MCF 10A (cell line): ENCODE data around the gene COMMD4. TPM values are rescaled to one million over a fixed set of nuclear protein-coding genes. Genes with fewer than 3 reads are reported as not detected.
A peak's percentile ranks its signal among the peaks of the same experiment; 100 is the strongest.
"Not testable (repeated sequence)": the region's sequence is repeated elsewhere in the genome, so short reads cannot be mapped to it uniquely, and the experiment has no call there.

Source experiments
- BruUV-seq: library from RNA; stranded (reverse); fragments of 400-500 nt; replicated peaks from 2 replicates; lab custom pipeline; 2021; lab: Mats Ljungman, UMichigan
- CTCF ChIA-PET: fragments of 300-600 bp; sonication (Branson Sonifier 250); formaldehyde crosslinking; extraction: SDS; loops from one replicate; lab custom pipeline; 2021; ENCODE audit warnings: antibody characterized with exemption, inconsistent platforms; lab: Yijun Ruan, JAX
- POLR2A ChIA-PET: fragments of 300-600, 350-650 bp; sonication (Branson Sonifier 250); formaldehyde crosslinking; extraction: SDS; loops from one replicate; lab custom pipeline; 2020; ENCODE audit warnings: antibody characterized with exemption, inconsistent platforms; lab: Yijun Ruan, JAX
- DNase-seq: peaks from one replicate; pipeline ENCODE4 v3.0.0-alpha.2; 2018; ENCODE audit not compliant: unreplicated experiment
- H3K27ac Mint-ChIP-seq: one replicate; pipeline ENCODE4 v1.8.0; 2022; ENCODE audit warnings: mild to moderate bottlenecking, low read depth, mixed read lengths; ENCODE audit not compliant: unreplicated experiment
- H3K27me3 Mint-ChIP-seq: one replicate; pipeline ENCODE4 v1.8.0; 2022; ENCODE audit warnings: mixed read lengths; ENCODE audit not compliant: insufficient read depth, unreplicated experiment
- H3K36me3 Mint-ChIP-seq: one replicate; pipeline ENCODE4 v1.8.0; 2022; ENCODE audit warnings: mild to moderate bottlenecking, moderate library complexity, mixed read lengths; ENCODE audit not compliant: insufficient read depth, unreplicated experiment
- H3K4me1 Mint-ChIP-seq: one replicate; pipeline ENCODE4 v1.8.0; 2022; ENCODE audit warnings: mixed read lengths; ENCODE audit not compliant: insufficient read depth, unreplicated experiment
- H3K4me3 Mint-ChIP-seq: one replicate; pipeline ENCODE4 v1.8.0; 2022; ENCODE audit warnings: mild to moderate bottlenecking, moderate library complexity, mixed read lengths; ENCODE audit not compliant: unreplicated experiment
- H3K9me3 Mint-ChIP-seq: one replicate; pipeline ENCODE4 v1.8.0; 2022; ENCODE audit warnings: mixed read lengths; ENCODE audit not compliant: unreplicated experiment
- intact Hi-C: fragments of 100-400 bp; cut with micrococcal nuclease; formaldehyde crosslinking; loops from 2 replicates; pipeline ENCODE4 v1.14.1; 2022
- total RNA-seq: library from RNA; stranded (reverse); gene quantifications from 2 replicates; pipeline ENCODE4 v1.2.3, GENCODE V29; 2022
- TF ChIP-seq, protein P1 (sequence below): fragments of 200-600 bp; IDR thresholded peaks from one replicate; pipeline ENCODE4 v1.8.0; 2022; ENCODE audit warnings: antibody characterized with exemption, mild to moderate bottlenecking; ENCODE audit not compliant: unreplicated experiment

Gene COMMD4
- total RNA-seq, 1 experiment from 2014 or later = 47.3 TPM

- Mint-ChIP-seq H3K27ac (no peak overlapping the region), H3K27me3 (peaks cover 54% of the 10 kb centered on the region), H3K36me3 (no peaks in the 10 kb centered on the region), H3K9me3 (no peaks in the 10 kb centered on the region), H3K4me3 (no peak overlapping the region), H3K4me1 (no peaks in the 10 kb centered on the region)
- BruUV-seq = no TSS peak
- DNase-seq = no peak
- TF ChIP-seq, protein P1, sequence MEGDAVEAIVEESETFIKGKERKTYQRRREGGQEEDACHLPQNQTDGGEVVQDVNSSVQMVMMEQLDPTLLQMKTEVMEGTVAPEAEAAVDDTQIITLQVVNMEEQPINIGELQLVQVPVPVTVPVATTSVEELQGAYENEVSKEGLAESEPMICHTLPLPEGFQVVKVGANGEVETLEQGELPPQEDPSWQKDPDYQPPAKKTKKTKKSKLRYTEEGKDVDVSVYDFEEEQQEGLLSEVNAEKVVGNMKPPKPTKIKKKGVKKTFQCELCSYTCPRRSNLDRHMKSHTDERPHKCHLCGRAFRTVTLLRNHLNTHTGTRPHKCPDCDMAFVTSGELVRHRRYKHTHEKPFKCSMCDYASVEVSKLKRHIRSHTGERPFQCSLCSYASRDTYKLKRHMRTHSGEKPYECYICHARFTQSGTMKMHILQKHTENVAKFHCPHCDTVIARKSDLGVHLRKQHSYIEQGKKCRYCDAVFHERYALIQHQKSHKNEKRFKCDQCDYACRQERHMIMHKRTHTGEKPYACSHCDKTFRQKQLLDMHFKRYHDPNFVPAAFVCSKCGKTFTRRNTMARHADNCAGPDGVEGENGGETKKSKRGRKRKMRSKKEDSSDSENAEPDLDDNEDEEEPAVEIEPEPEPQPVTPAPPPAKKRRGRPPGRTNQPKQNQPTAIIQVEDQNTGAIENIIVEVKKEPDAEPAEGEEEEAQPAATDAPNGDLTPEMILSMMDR = no peak
- ChIA-PET CTCF (no interaction called here), POLR2A (no interaction called here)
- intact Hi-C loops = loop anchor here (10.0 kb wide), 2 partner anchors 98 to 278 kb away; partner anchors contain the start of genes C15orf39 and PPCDC
Measured at GRCh38 chr15:75302318-75302717, 33.5 kb upstream of the COMMD4 start.

- DNase-seq, CTCF ChIA-PET, H3K27ac Mint-ChIP-seq, H3K36me3 Mint-ChIP-seq, H3K4me3 Mint-ChIP-seq, H3K4me1 Mint-ChIP-seq, POLR2A ChIA-PET, H3K9me3 Mint-ChIP-seq, BruUV-seq: not testable (repeated sequence)
- intact Hi-C loops = loop anchor here (10.0 kb wide), 2 partner anchors 98 to 278 kb away; partner anchors contain the start of genes C15orf39 and PPCDC
- H3K27me3 Mint-ChIP-seq = peaks cover 54% of the 10 kb centered on the region
Measured at GRCh38 chr15:75302753-75303152, 33.1 kb upstream of the COMMD4 start.

DNA sequence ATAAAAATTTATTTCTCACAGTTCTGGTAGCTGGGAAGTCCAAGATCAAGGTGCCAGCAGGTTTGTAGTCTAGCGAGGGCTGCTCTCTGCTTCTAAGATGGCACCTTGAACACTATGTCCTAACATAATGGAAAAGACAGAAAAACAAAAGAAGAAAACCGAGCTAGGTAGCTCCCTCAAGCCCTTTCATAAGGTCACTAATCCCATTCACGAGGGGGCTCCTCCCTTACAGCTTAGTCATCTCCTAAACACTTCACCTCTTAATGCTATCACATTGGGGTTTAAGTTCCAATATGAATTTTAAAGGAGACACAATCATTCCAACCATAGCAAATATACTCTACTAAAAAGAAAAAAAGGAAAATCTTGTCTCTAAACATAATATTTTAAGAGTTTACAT lies 29.7 kb upstream of the COMMD4 start:
- no peaks in the 10 kb centered on the region for H3K36me3 Mint-ChIP-seq
- no peak for DNase-seq
- H3K4me1 Mint-ChIP-seq = peaks cover 15% of the 10 kb centered on the region
- CTCF ChIA-PET = interaction anchor here (0.7 kb wide), 1 partner anchor 61 kb away, joined by 3 read pairs; no protein-coding TSS in a partner anchor
- intact Hi-C loops = loop anchor here (10.0 kb wide), 2 partner anchors 101 to 281 kb away; partner anchors contain the start of genes C15orf39 and PPCDC
- H3K9me3 Mint-ChIP-seq = peaks cover 6% of the 10 kb centered on the region
- H3K27me3 Mint-ChIP-seq = peaks cover 43% of the 10 kb centered on the region
- BruUV-seq = no TSS peak
- TF ChIP-seq, protein P1 = no peak
- no peak overlapping the region for H3K27ac Mint-ChIP-seq
- POLR2A ChIA-PET = no interaction called here
- no peak overlapping the region for H3K4me3 Mint-ChIP-seq

DNA sequence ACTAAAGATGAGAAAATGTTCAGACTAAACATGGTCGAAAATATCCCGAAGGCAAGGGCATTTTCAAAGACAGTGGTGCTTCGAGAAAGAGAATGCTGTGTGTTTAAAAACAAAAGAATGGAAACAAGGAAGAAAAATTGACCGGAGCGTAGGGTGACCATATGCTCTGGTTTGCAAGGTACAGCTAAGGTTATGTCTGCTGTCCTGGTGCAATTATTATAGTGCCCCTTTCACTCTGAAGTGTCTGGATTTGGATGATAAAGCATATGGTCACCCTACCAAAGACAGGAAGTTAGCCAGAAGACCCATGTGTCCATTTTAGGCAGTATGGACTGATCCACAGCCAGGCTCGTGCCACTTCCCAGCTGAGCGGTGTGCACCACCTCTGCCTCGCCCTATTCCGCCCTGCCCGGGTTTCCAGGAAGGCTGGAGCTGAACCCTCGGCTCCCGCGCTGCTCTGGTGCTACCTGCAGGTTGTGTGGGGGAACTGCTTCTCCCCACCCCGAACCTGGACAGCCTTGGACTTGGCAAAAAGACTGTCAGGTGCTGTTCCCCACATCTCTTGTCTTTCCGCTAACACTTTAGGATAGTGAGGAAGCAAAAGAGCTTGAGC lies 28.0 kb upstream of the COMMD4 start:
- TF ChIP-seq, protein P1 = peak; percentile 57
- no peak overlapping the region for H3K27ac Mint-ChIP-seq
- peak; percentile 61 for DNase-seq
- CTCF ChIA-PET = interaction anchor here (0.7 to 0.8 kb wide), 3 partner anchors 520 to 539 kb away, joined by 3 to 5 read pairs (median 3); no protein-coding TSS in a partner anchor
- H3K27me3 Mint-ChIP-seq = peaks cover 43% of the 10 kb centered on the region
- H3K4me1 Mint-ChIP-seq = peaks cover 15% of the 10 kb centered on the region
- BruUV-seq = no TSS peak
- intact Hi-C loops = loop anchor here (10.0 kb wide), 2 partner anchors 103 to 283 kb away; partner anchors contain the start of genes C15orf39 and PPCDC
- no peaks in the 10 kb centered on the region for H3K36me3 Mint-ChIP-seq
- no peak overlapping the region for H3K4me3 Mint-ChIP-seq
- H3K9me3 Mint-ChIP-seq = peaks cover 10% of the 10 kb centered on the region
- POLR2A ChIA-PET = no interaction called here
